Measurements from ENCODE around the gene NEDD4. TPM values are rescaled to one million over a fixed set of nuclear protein-coding genes. Genes with fewer than 3 reads are reported as not detected.

Gene NEDD4
- total and polyA plus RNA-seq, 2 of the 4 experiments (the other 2 are of a cell fraction): 27.4 to 80.7 TPM

DNA sequence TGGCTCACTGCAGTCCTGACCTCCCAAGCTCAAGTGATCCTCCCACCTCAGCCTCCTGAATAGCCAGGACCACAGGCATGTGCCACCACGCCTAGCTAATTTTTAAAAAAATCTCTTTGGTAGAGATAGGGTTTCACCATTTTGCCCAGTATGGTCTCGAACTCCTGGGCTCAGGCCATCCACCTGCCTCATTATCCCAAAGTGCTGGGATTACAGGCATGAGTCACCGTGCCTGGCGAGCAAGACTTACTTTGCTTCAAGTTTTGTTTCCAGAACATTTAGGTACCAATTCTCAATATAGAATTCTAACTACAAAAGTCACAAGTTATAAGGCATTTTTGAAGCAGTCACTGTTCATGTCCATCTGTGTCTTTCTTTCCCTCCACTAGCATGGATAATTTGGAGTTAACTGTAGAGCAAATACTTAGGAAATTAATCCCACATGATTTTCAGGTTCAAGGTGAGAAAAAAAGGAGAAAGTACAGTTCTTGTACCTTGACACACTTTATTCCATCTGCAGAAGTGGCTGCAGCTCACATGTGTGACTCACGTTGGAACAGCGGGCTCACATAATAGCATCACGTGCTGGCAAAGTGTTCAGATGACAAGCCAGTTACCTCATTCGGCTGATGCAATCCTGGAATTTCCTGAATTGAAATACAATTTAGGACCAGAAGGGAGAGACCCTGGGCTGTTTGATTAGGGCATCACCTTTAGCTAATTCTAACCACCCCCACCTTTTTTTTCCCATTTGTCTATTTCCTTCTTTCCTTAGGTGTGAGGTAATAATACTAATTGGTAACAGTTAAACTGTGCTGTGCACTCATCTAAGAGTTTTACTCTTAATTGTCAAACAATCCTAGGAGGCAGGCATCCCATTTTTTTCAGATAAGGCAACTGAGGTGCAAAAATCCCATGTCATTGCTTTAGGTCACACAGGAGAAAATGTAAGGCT, 46.9 kb upstream of the NEDD4 start:
- Histone ChIP-seq H4K8ac (ENCODE audit: low read depth in 2 of 2, low read length in 2 of 2) (peak overlapping the region; percentile 69 to 98), H2BK15ac (ENCODE audit: low read depth, low read length) (peak overlapping the region; percentile 97; the same call in 2 of the 3 replicates), H3K18ac (ENCODE audit: low read depth, low read length) (peak overlapping the region; percentile 89), H3K9me1 (ENCODE audit: insufficient read depth, low read length) (peaks cover 18% of the 10 kb centered on the region), H3K14ac (replicated peaks; ENCODE audit: low read depth, low read length) (peak overlapping the region; percentile 98), H3K36me3 (ENCODE audit: control insufficient read depth, insufficient read depth, low read length) (no peaks in the 10 kb centered on the region), H2BK120ac (ENCODE audit: low read depth, low read length) (peak overlapping the region; percentile 99), H2AK5ac (ENCODE audit: low read depth, low read length) (peak overlapping the region; percentile 99), H3K27ac (ENCODE audit: insufficient read depth, low read length) (peak overlapping the region; percentile 98), H4K20me1 (ENCODE audit: insufficient read depth, low read length) (no peaks in the 10 kb centered on the region), H2AFZ (replicated peaks; ENCODE audit: low read length, poor library complexity) (peak overlapping the region; percentile 64), H4K91ac (ENCODE audit: insufficient read depth, low read depth, low read length) (peak overlapping the region; percentile 96), H3K56ac (ENCODE audit: extremely low read depth, insufficient read depth, low read length) (peak overlapping the region; percentile 89), H3K4me2 (ENCODE audit: low read depth, low read length) (peak overlapping the region; percentile 22; the same call in 1 of the 2 replicates), H2AK9ac (replicated peaks; ENCODE audit: low read depth, low read length, poor library complexity) (peak overlapping the region; percentile 90), H3K9ac (ENCODE audit: low read depth, low read length) (peak overlapping the region; percentile 25; the same call in 1 of the 2 replicates), H3K9me3 (ENCODE audit: control insufficient read depth, insufficient read depth, low read length) (no peaks in the 10 kb centered on the region), H3K27me3 (ENCODE audit: control insufficient read depth, insufficient read depth, low read length) (no peaks in the 10 kb centered on the region), H3K4me1 (ENCODE audit: control insufficient read depth, insufficient read depth, low read length) (peaks cover 16% of the 10 kb centered on the region), H3K4ac (ENCODE audit: low read depth, low read length) (peak overlapping the region; percentile 99), H2BK5ac (ENCODE audit: low read depth, low read length, poor library complexity, severe bottlenecking) (peak overlapping the region; percentile 96), H3K79me1 (ENCODE audit: low read depth in 1 of 2, low read length in 2 of 2) (no peaks in the 10 kb centered on the region), H2BK20ac (ENCODE audit: low read depth, low read length) (peak overlapping the region; percentile 100), H4K5ac (ENCODE audit: low read depth, low read length) (peak overlapping the region; percentile 92), H3K4me3 (ENCODE audit: insufficient read depth, low read depth, low read length) (no peak overlapping the region), H3K23ac (ENCODE audit: low read depth, low read length) (peak overlapping the region; percentile 99)
- ChIA-PET POLR2A (ENCODE audit: unreplicated experiment) (no interaction called here), CTCF (interaction anchor here (0.6 to 1.1 kb wide), 3 partner anchors 122 to 133 kb away, joined by 3 to 5 read pairs (median 4); no protein-coding TSS in a partner anchor)
- DNase-seq: peak; percentile 98
- WGBS, 2 experiments (ENCODE audit: extremely low coverage in 2 of 2, insufficient read length in 1 of 2): 80% methylated on average over 1 of the region's 8 CpGs; no CpG with 5 or more reads in 1 of the 2 experiments
- in situ Hi-C loops (cut with MboI; ENCODE audit: low sequenced_read_pairs): no loop called here
- peak; percentile 81 for ATAC-seq (ENCODE audit: low read depth)
- no TSS peak for BruUV-seq (replicated peaks)
- dilution Hi-C loops (cut with HindIII; ENCODE audit: low sequenced_read_pairs, unreplicated experiment): no loop called here
- intact Hi-C loops (cut with micrococcal nuclease): no loop called here
- TF ChIP-seq RCOR1 (IDR thresholded peaks at IDR 0.05; ENCODE audit: insufficient replicate concordance, low read length) (no peak), NFE2L2 (IDR thresholded peaks at IDR 0.05; ENCODE audit: low read depth, low read length) (peak; percentile 35; the same call in 1 of the 2 replicates), SMC3 (IDR thresholded peaks at IDR 0.05; ENCODE audit: low read depth, low read length) (no peak), FOS (IDR thresholded peaks at IDR 0.05; ENCODE audit: low read depth, low read length) (peak; percentile 91), RAD21 (IDR thresholded peaks at IDR 0.05; ENCODE audit: low read length) (no peak), CEBPB (IDR thresholded peaks at IDR 0.05; ENCODE audit: low read depth, low read length) (peak; percentile 99), MAZ (IDR thresholded peaks at IDR 0.05; ENCODE audit: borderline replicate concordance, low read depth, low read length) (no peak), MAFK (IDR thresholded peaks at IDR 0.05; ENCODE audit: low read depth, low read length) (no peak), BHLHE40 (IDR thresholded peaks at IDR 0.05; ENCODE audit: low read depth, low read length) (peak; percentile 100), CHD1 (IDR thresholded peaks at IDR 0.05; ENCODE audit: low read depth, low read length) (no peak)
- TF ChIP-seq, protein P1, sequence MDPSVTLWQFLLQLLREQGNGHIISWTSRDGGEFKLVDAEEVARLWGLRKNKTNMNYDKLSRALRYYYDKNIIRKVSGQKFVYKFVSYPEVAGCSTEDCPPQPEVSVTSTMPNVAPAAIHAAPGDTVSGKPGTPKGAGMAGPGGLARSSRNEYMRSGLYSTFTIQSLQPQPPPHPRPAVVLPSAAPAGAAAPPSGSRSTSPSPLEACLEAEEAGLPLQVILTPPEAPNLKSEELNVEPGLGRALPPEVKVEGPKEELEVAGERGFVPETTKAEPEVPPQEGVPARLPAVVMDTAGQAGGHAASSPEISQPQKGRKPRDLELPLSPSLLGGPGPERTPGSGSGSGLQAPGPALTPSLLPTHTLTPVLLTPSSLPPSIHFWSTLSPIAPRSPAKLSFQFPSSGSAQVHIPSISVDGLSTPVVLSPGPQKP (IDR thresholded peaks at IDR 0.05; ENCODE audit: borderline replicate concordance, low read depth, low read length): no peak
- TF ChIP-seq, protein P2, sequence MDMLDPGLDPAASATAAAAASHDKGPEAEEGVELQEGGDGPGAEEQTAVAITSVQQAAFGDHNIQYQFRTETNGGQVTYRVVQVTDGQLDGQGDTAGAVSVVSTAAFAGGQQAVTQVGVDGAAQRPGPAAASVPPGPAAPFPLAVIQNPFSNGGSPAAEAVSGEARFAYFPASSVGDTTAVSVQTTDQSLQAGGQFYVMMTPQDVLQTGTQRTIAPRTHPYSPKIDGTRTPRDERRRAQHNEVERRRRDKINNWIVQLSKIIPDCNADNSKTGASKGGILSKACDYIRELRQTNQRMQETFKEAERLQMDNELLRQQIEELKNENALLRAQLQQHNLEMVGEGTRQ (IDR thresholded peaks at IDR 0.05; ENCODE audit: low read depth, low read length): peak; percentile 99
- TF ChIP-seq, protein P3, sequence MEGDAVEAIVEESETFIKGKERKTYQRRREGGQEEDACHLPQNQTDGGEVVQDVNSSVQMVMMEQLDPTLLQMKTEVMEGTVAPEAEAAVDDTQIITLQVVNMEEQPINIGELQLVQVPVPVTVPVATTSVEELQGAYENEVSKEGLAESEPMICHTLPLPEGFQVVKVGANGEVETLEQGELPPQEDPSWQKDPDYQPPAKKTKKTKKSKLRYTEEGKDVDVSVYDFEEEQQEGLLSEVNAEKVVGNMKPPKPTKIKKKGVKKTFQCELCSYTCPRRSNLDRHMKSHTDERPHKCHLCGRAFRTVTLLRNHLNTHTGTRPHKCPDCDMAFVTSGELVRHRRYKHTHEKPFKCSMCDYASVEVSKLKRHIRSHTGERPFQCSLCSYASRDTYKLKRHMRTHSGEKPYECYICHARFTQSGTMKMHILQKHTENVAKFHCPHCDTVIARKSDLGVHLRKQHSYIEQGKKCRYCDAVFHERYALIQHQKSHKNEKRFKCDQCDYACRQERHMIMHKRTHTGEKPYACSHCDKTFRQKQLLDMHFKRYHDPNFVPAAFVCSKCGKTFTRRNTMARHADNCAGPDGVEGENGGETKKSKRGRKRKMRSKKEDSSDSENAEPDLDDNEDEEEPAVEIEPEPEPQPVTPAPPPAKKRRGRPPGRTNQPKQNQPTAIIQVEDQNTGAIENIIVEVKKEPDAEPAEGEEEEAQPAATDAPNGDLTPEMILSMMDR (conservative IDR thresholded peaks at IDR 0.05; ENCODE audit: low read depth, low read length): no peak

Measured in IMR-90 (cell line).